H1 (cell line): ENCODE results near the gene RCC1. TPM values are rescaled to one million over a fixed set of nuclear protein-coding genes. Genes with fewer than 3 reads are reported as not detected.

Experiments used
- BACH1 ChIP-seq: IDR thresholded peaks from 2 replicates; pipeline ENCODE4 v1.6.1; 2012; ENCODE audit warnings: low read length, improper control_type of control experiment
- GTF2F1 ChIP-seq: IDR thresholded peaks from 2 replicates; pipeline ENCODE4 v1.6.1; 2012; ENCODE audit warnings: low read depth, low read length, improper control_type of control experiment, borderline replicate concordance
- HDAC2 ChIP-seq, 2 experiments: fragments of 300-600 bp in 1 of 2; sonication (generic) in 1 of 2; IDR thresholded peaks; 2 replicates each; pipeline ENCODE4 v1.6.1; 2011 to 2012; ENCODE audit warnings: low read depth in 2 of 2, low read length in 2 of 2, mild to moderate bottlenecking in 2 of 2, moderate library complexity in 2 of 2, borderline replicate concordance in 1 of 2, inconsistent platforms in 1 of 2
- HDAC6 ChIP-seq: IDR thresholded peaks from one replicate; pipeline ENCODE4 v1.7.1; 2012; ENCODE audit warnings: low read depth, mild to moderate bottlenecking, inconsistent platforms, low read length, moderate library complexity
- JUND ChIP-seq: IDR thresholded peaks from 2 replicates; pipeline ENCODE4 v1.6.1; 2011; ENCODE audit warnings: mild to moderate bottlenecking, improper control_type of control experiment, low read length
- MAFK ChIP-seq: IDR thresholded peaks from 2 replicates; pipeline ENCODE4 v1.6.1; 2012; ENCODE audit warnings: low read depth, mild to moderate bottlenecking, improper control_type of control experiment, low read length
- NANOG ChIP-seq: IDR thresholded peaks from 2 replicates; pipeline ENCODE4 v1.6.1; 2011; ENCODE audit warnings: low read length, low read depth, mild to moderate bottlenecking, inconsistent platforms; ENCODE audit not compliant: insufficient read depth, poor library complexity, severe bottlenecking
- PHF8 ChIP-seq: fragments of 200-600 bp; sonication (generic); conservative IDR thresholded peaks from 2 replicates; pipeline ENCODE4 v1.7.1; 2012; ENCODE audit warnings: low read depth, mild to moderate bottlenecking, inconsistent platforms, low read length, moderate library complexity
- POLR2A ChIP-seq, 2 experiments: IDR thresholded peaks; 1 replicate in 1 of 2; 2 replicates in 1 of 2; pipeline ENCODE4 v1.6.1; 2011; ENCODE audit warnings: low read depth in 2 of 2, low read length in 2 of 2, mild to moderate bottlenecking in 2 of 2; ENCODE audit errors: control extremely low read depth in 1 of 2
- SIX5 ChIP-seq: IDR thresholded peaks from 2 replicates; pipeline ENCODE4 v1.6.1; 2011; ENCODE audit warnings: mild to moderate bottlenecking, low read depth, low read length
- polyA plus RNA-seq, 7 experiments: library from polyadenylated mRNA; depleted of rRNA in 3 of 7; stranded (reverse) in 5 of 7; unstranded in 2 of 7; fragments of >200 nt in 5 of 7; fragments of 200-250 nt in 2 of 7; gene quantifications; 1 replicate in 5 of 7; 2 replicates in 1 of 7; 4 replicates in 1 of 7; pipeline versions ENCODE4 v1.2.1 to v1.2.3, GENCODE V29; 2011 to 2013; ENCODE audit warnings: missing spikeins in 2 of 7, mixed read lengths in 2 of 7
- total RNA-seq: library from RNA; stranded (reverse); fragmentation: NEBNext Ultra II Directional; extraction: Animal tissue kit (Norgen Biotek cat#: 25700); gene quantifications from 2 replicates; pipeline ENCODE4 v1.2.1, GENCODE V29; 2021

Gene RCC1
- total and polyA plus RNA-seq, 2 of the 8 experiments (the other 6 are each of a cell fraction or from before 2014, with no cell fraction given): 48.5 to 98.4 TPM

DNA sequence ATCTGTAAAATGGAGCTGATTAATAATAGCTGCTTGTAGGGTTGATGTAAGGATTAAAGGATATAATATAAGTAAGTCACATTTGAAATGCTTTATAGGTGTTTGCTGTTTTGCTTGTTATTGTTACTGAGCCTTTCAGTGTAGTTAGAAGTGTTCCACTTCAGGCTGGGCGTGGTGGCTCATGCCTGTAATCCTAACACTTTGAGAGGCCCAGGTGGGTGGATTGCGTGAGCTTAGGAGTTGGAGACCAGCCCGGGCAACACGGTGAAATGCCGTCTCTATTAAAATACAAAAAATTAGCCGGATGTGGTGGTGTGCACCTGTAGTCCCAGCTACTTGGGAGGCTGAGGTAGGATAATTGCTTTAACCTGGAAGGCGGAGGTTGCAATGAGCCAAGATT lies 59.2 kb downstream of the RCC1 start (continued):
- TF ChIP-seq HDAC6 (no peak), SIX5 (no peak), BACH1 (no peak), HDAC2 (IDR thresholded peaks at IDR 0.05; ENCODE audit: borderline replicate concordance in 1 of 2, low read depth in 2 of 2, low read length in 2 of 2) (no peak), GTF2F1 (no peak), POLR2A (IDR thresholded peaks at IDR 0.05; ENCODE audit: control extremely low read depth in 1 of 2, low read depth in 2 of 2, low read length in 2 of 2) (no peak), NANOG (no peak), JUND (no peak), MAFK (no peak), PHF8 (no peak)
